ENCODE measurements around the gene MORN2. TPM values are rescaled to one million over a fixed set of nuclear protein-coding genes. Genes with fewer than 3 reads are reported as not detected.

MORN2 gene
- total RNA-seq, 2 experiments from 2014 or later = 4.1 to 6.7 TPM

DNA sequence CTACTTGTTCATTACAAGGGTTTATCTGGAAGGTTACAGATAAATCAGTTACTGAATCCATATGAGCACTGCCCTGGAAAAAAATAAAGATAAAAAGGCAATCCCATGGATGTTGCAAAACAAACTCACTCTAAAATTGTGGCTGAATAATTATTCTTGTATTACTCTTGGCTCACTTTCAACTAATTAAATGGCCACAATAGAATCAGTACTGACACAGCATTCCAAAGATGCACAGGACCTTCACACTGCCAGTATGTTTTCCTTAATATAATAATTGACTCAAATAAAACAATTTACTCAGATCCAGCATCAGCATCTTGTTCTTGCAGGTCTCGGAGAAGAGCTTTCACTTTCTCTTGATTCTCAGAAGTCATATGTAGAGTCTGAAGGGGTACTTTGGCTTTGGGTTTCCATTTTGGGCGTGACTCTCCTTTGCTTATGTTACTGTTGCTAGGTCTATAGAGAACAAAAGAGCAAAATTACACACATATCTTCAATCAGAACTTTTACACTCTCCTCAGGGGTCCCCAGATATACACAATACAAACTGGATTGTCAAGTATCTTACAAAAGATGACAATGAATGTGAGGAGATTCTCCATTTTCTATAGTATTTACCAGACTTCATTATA is 12.6 kb upstream of the MORN2 start:
- H3K4me3 Mint-ChIP-seq = no peak overlapping the region
- intact Hi-C loops (cut with micrococcal nuclease) = loop anchor here (1.0 kb wide), 1 partner anchor 45 kb away; no protein-coding TSS in a partner anchor
- POLR2A ChIA-PET = no interaction called here
- no peaks in the 10 kb centered on the region for H3K27me3 Mint-ChIP-seq
- DNase-seq = no peak
- H3K4me1 Mint-ChIP-seq (ENCODE audit: low read depth) = peaks cover 8% of the 10 kb centered on the region
- CTCF ChIA-PET = no interaction called here
- peaks cover 30% of the 10 kb centered on the region for H3K36me3 Mint-ChIP-seq
- no peaks in the 10 kb centered on the region for H3K9me3 Mint-ChIP-seq
- no peak overlapping the region for H3K27ac Mint-ChIP-seq

DNA sequence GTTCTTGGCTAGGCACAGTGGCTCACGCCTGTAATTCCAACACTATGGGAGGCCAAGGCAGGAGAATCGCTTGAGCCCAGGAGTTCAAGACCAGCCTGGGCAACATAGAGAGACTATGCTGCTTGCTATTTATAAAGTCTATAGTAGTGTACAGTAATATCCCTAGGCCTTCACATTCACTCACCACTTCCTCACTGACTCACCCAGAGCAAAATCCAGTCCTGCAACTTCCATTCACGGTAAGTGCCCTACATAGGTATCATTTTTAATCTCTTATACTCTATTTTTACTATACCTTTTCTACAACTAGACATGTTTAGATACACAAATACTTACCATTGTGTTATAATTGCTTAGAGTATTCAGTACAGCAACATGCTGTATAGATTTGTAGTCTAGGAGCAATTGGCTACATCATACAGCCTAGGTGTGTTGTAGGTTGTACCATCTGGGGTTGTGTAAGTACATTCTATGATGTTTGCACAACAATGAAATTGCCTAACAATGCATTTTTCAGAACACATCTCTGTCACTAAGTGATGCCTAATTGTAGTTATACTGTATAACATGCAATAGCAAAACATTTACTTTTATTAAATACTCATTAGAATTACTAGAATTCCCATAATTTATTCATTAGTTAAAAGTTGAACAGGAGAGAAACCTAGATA is 8.9 kb upstream of the MORN2 start:
- H3K4me3 Mint-ChIP-seq = no peak overlapping the region
- POLR2A ChIA-PET = interaction anchor here (1.8 kb wide), 1 partner anchor 116 kb away, joined by 5 read pairs; the partner anchor contains the start of gene SRSF7
- CTCF ChIA-PET = no interaction called here
- peaks cover 19% of the 10 kb centered on the region for H3K36me3 Mint-ChIP-seq
- no peaks in the 10 kb centered on the region for H3K27me3 Mint-ChIP-seq
- DNase-seq = no peak
- peaks cover 8% of the 10 kb centered on the region for H3K9me3 Mint-ChIP-seq
- intact Hi-C loops (cut with micrococcal nuclease) = no loop called here
- peaks cover 8% of the 10 kb centered on the region for H3K4me1 Mint-ChIP-seq (ENCODE audit: low read depth)
- no peak overlapping the region for H3K27ac Mint-ChIP-seq

DNA sequence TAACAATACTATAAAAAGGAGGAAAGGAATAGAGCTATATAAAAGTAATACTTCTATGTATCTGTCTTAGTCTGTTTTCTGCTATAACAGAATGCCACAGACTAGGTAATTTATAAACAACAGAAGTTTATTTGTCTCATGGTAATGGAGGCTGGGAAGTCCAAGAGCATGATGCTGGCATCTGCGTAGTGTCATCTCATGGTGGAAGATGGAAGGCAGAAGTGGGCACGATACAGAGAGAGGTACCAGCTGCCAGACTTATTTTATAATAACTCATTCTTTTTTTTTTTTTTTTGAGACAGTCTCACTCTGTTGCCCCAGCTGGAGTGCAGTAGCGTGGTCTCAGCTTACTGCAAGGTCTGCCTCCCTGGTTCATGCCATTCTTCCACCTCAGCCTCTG is 4.3 kb upstream of the MORN2 start:
- Mint-ChIP-seq H3K27me3 (no peaks in the 10 kb centered on the region), H3K36me3 (peaks cover 18% of the 10 kb centered on the region), H3K27ac (no peak overlapping the region), H3K9me3 (peaks cover 9% of the 10 kb centered on the region), H3K4me3 (no peak overlapping the region), H3K4me1 (ENCODE audit: low read depth) (peaks cover 18% of the 10 kb centered on the region)
- no peak for DNase-seq
- POLR2A ChIA-PET = no interaction called here
- intact Hi-C loops (cut with micrococcal nuclease) = no loop called here
- CTCF ChIA-PET = no interaction called here

DNA sequence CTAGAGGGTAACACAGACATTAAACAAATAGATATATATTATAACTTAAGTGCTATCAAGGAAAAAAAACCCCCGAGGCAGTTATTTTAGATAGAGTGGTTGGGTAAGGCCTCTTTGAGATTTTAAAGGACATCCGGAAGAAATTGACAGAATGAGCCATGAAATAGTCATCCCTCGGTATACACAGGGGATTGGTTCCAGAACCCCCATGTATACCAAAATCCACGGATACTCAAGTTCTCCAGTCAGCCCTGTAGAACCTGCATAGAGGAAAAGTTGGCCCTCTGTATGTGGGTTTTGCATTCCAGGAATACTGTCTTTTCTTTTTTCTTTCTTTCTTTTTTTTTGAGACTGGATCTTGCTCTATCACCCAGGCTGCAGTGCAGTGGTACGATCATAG is 2.0 kb upstream of the MORN2 start:
- H3K27me3 Mint-ChIP-seq = no peaks in the 10 kb centered on the region
- peaks cover 22% of the 10 kb centered on the region for H3K4me1 Mint-ChIP-seq (ENCODE audit: low read depth)
- DNase-seq = no peak
- H3K4me3 Mint-ChIP-seq = no peak overlapping the region
- CTCF ChIA-PET = no interaction called here
- intact Hi-C loops (cut with micrococcal nuclease) = no loop called here
- POLR2A ChIA-PET = no interaction called here
- H3K27ac Mint-ChIP-seq = no peak overlapping the region
- peaks cover 14% of the 10 kb centered on the region for H3K36me3 Mint-ChIP-seq
- H3K9me3 Mint-ChIP-seq = peaks cover 9% of the 10 kb centered on the region

DNA sequence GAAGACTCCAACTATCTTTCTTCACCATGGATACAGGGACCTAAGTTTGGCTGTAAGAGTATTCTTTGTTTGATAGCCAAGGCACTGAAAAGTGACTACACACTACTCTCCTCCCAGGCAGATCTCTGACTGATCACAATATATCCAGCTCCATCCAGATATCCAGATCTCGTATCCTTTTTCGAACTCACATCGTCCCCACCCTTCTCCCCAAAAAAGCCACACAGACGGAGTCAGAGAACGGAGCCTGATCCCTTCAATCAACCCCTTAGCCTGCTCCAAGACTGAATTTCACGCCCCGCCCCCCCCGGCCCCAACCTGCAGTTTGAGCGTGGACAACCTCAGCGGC is 575 bp upstream of the MORN2 start:
- H3K4me1 Mint-ChIP-seq (ENCODE audit: low read depth) = peaks cover 22% of the 10 kb centered on the region
- POLR2A ChIA-PET = interaction anchor here (1.5 kb wide), 1 partner anchor 124 kb away, joined by 7 read pairs; the partner anchor contains the start of gene SRSF7
- peak overlapping the region; percentile 78 for H3K27ac Mint-ChIP-seq
- peak overlapping the region; percentile 97 for H3K4me3 Mint-ChIP-seq
- H3K36me3 Mint-ChIP-seq = peaks cover 9% of the 10 kb centered on the region
- no peaks in the 10 kb centered on the region for H3K27me3 Mint-ChIP-seq
- intact Hi-C loops (cut with micrococcal nuclease) = no loop called here
- H3K9me3 Mint-ChIP-seq = peaks cover 3% of the 10 kb centered on the region
- CTCF ChIA-PET = interaction anchor here (1.2 kb wide), 1 partner anchor 353 kb away, joined by 4 read pairs; no protein-coding TSS in a partner anchor
- no peak for DNase-seq

DNA sequence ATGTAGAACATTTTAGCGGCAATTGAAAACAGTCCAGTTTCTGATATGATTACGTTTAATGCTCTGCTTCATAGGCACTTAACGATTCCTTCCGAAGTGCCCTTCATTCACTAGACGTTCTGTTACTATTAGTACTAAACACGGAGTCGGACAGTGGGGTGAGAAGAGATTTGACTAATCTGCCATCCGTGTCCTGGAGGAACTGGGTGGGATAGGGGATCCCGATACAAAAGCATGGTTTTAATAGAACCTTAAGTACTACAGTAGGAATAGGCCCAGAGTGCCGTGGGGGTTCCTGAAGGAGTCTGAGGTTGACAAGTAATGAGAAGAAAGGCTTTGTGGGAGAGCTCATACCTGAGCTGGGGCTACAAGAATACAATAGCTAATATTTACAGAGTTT is 631 bp downstream of the MORN2 start:
- ChIA-PET CTCF (interaction anchor here (1.2 kb wide), 3 partner anchors 71 to 352 kb away, joined by 3 to 6 read pairs (median 4); no protein-coding TSS in a partner anchor), POLR2A (interaction anchor here (1.5 kb wide), 1 partner anchor 125 kb away, joined by 7 read pairs; the partner anchor contains the start of gene SRSF7)
- Mint-ChIP-seq H3K27me3 (no peaks in the 10 kb centered on the region), H3K4me3 (peak overlapping the region; percentile 97), H3K9me3 (peaks cover 2% of the 10 kb centered on the region), H3K36me3 (peaks cover 6% of the 10 kb centered on the region), H3K4me1 (ENCODE audit: low read depth) (peaks cover 22% of the 10 kb centered on the region), H3K27ac (no peak overlapping the region)
- intact Hi-C loops (cut with micrococcal nuclease) = no loop called here
- DNase-seq = no peak

DNA sequence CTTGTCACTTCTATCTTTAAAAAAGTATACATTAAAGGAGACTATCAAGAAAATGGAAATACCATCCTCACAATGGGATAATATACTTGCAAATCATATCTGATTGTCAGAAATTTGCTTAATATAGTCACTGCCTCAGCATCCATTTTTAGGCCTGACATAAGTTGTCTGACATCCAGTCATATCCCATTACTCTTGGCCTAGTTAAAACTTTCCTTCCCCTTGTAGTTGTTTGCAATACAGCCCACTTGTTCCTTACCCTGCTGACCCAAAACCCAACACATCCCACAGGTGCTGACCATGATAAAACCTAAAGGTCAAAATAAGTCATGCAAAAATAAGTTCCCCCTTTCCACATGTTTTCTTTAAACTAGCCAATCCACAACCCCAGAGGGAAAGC is 10.3 kb downstream of the MORN2 start:
- Mint-ChIP-seq H3K9me3 (no peaks in the 10 kb centered on the region), H3K36me3 (peaks cover 1% of the 10 kb centered on the region), H3K4me3 (no peak overlapping the region), H3K27me3 (no peaks in the 10 kb centered on the region), H3K27ac (no peak overlapping the region), H3K4me1 (ENCODE audit: low read depth) (no peaks in the 10 kb centered on the region)
- ChIA-PET POLR2A (no interaction called here), CTCF (interaction anchor here (2.0 kb wide), 1 partner anchor 62 kb away, joined by 4 read pairs; no protein-coding TSS in a partner anchor)
- DNase-seq = no peak
- intact Hi-C loops (cut with micrococcal nuclease) = no loop called here

DNA sequence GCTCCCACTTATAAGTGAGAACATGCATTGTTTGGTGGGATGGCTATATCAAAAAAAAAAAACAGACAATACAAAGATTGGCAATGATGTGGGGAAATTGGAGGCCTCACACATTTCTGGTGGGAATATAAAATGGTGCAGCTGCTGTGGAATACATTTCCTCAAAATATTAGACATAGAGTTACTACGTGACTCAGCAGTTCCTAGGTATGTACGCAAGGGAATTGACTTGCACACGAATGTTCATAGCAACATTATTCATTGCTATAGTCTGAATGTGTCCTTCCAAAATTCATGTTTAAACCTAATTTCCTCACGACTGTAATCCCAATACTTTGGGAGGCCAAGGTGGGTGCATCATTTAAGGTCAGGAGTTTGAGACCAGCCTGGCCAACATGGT is 11.6 kb downstream of the MORN2 start:
- Mint-ChIP-seq H3K36me3 (peaks cover 1% of the 10 kb centered on the region), H3K9me3 (no peaks in the 10 kb centered on the region), H3K4me3 (no peak overlapping the region), H3K4me1 (ENCODE audit: low read depth) (no peaks in the 10 kb centered on the region), H3K27me3 (no peaks in the 10 kb centered on the region), H3K27ac (no peak overlapping the region)
- ChIA-PET CTCF (interaction anchor here (2.0 kb wide), 1 partner anchor 60 kb away, joined by 4 read pairs; no protein-coding TSS in a partner anchor), POLR2A (no interaction called here)
- intact Hi-C loops (cut with micrococcal nuclease) = no loop called here
- no peak for DNase-seq

DNA sequence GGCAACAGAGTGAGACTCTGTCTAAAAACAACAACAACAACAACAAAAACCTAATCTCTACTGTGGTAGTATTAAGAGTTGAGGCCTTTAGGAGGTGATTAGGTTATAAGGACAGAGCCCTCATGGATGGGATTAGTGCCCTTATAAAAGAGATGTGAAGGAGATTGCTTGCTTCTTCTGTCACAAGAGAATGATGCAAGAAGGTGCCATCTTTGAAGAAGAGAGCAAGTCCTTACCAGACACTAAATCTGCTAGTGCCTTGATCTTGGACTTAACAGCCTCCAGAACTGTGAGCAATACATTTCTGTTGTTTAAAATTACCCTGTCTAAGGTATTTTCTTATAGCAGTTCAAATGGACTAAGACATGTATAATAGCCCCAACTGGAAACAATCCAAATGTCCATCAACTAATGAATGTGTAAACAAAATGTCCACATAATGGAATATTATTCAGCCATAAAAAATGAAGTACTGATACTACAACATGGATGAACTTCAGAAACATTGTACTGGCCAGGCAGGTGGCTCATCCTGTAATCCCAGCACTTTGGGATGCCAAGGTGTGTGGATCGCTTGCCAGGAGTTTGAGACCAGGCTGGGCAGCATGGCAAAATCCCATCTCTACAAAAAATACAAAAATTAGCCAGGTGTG is 12.3 kb downstream of the MORN2 start:
- Mint-ChIP-seq H3K27me3 (no peaks in the 10 kb centered on the region), H3K4me3 (no peak overlapping the region), H3K36me3 (peaks cover 1% of the 10 kb centered on the region), H3K27ac (no peak overlapping the region), H3K4me1 (ENCODE audit: low read depth) (peaks cover 4% of the 10 kb centered on the region), H3K9me3 (no peaks in the 10 kb centered on the region)
- CTCF ChIA-PET = no interaction called here
- no peak for DNase-seq
- POLR2A ChIA-PET = no interaction called here
- intact Hi-C loops (cut with micrococcal nuclease) = no loop called here

DNA sequence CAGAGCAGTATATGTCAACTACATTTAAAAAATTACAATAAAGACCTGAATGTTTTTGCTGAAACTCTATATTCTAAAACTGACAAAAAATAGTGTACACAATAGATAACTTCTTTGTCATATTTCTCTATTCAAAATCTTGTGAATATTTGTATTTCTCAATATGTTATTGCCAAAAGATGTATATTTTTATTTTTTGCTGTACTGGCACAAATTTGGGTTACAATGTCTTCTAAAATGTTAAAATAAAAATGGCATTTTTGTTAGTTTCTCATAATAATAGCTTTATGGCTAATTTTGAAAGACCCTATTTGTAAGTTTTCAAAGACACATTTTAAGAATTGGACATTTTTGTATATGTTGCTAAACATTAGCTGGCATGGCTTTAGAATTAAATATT is 13.3 kb downstream of the MORN2 start:
- ChIA-PET POLR2A (no interaction called here), CTCF (interaction anchor here (0.6 kb wide), 1 partner anchor 353 kb away, joined by 3 read pairs; no protein-coding TSS in a partner anchor)
- H3K27ac Mint-ChIP-seq = no peak overlapping the region
- peaks cover 4% of the 10 kb centered on the region for H3K4me1 Mint-ChIP-seq (ENCODE audit: low read depth)
- no peaks in the 10 kb centered on the region for H3K27me3 Mint-ChIP-seq
- peaks cover 1% of the 10 kb centered on the region for H3K36me3 Mint-ChIP-seq
- intact Hi-C loops (cut with micrococcal nuclease) = no loop called here
- DNase-seq = no peak
- no peaks in the 10 kb centered on the region for H3K9me3 Mint-ChIP-seq
- no peak overlapping the region for H3K4me3 Mint-ChIP-seq

DNA sequence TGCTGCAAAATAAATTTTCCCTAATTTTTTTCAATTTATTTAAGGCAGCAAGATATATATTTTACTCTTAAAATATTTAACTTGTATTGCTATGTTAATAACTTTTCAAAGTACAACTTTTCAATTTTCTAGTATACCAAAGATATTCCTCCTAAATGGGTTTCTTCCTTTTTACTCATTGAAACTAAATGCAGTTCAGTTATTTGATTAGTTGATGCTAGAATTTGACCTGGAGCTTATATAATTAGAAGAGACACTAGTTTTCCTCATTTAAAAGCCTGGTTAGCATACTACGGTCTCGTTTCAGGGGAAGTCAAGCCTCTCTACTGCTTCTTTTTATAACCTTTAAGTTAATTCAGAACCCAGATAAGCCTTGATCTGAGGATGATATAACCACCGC is 13.8 kb downstream of the MORN2 start, which contains the start of gene ARHGEF33:
Gene ARHGEF33 (plus strand): TSS at position 301 of the 400 bp plus-strand sequence. CDS start 29,573 bp downstream, outside the sequence.
- H3K4me1 Mint-ChIP-seq (ENCODE audit: low read depth) = peaks cover 4% of the 10 kb centered on the region
- no peak within 1 kb of the TSS for H3K4me3 Mint-ChIP-seq
- intact Hi-C loops (cut with micrococcal nuclease) = no loop called here
- CTCF ChIA-PET = interaction anchor here (0.6 kb wide), 1 partner anchor 353 kb away, joined by 3 read pairs; no protein-coding TSS in a partner anchor
- no peak within 1 kb of the TSS for H3K27ac Mint-ChIP-seq
- peaks cover 1% of the 10 kb centered on the region for H3K36me3 Mint-ChIP-seq
- no peak for DNase-seq
- POLR2A ChIA-PET = no interaction called here
- H3K27me3 Mint-ChIP-seq = no peaks in the 10 kb centered on the region
- no peaks in the 10 kb centered on the region for H3K9me3 Mint-ChIP-seq

DNA sequence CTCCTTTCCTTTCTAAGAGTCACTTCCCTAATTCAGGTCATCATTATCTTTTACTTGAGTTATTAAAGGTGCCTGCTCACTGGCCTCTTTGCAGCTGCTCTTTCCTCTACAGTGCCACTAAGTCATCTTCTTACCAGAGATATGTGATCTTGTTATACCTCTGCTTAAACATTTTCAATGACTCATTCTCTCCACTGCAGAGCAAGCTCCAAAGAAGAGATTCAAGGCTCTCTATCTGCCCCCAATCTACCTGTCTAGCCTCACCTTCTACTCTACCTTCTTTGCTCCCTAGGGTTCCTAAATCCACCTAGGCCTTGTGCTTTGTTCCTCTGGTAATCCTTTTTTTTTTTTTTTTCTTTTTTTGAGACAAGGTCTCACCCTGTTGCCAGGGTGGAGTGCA is 17.0 kb downstream of the MORN2 start:
- DNase-seq = no peak
- H3K27me3 Mint-ChIP-seq = no peaks in the 10 kb centered on the region
- ChIA-PET CTCF (interaction anchor here (1.5 kb wide), 1 partner anchor 54 kb away, joined by 3 read pairs; no protein-coding TSS in a partner anchor), POLR2A (no interaction called here)
- no peak overlapping the region for H3K27ac Mint-ChIP-seq
- no peaks in the 10 kb centered on the region for H3K9me3 Mint-ChIP-seq
- no peak overlapping the region for H3K4me3 Mint-ChIP-seq
- H3K36me3 Mint-ChIP-seq = no peaks in the 10 kb centered on the region
- intact Hi-C loops (cut with micrococcal nuclease) = no loop called here
- H3K4me1 Mint-ChIP-seq (ENCODE audit: low read depth) = peaks cover 4% of the 10 kb centered on the region
